CD1c-positive myeloid dendritic cell (primary cell): ENCODE measurements around the gene FAM83B.
"Not testable (repeated sequence)": the region's sequence is repeated elsewhere in the genome, so short reads cannot be mapped to it uniquely, and the experiment has no call there.

Source experiments
- DNase-seq: peaks from one replicate; pipeline ENCODE4 v3.0.0-alpha.2; 2016; ENCODE audit errors: extremely low spot score

FAM83B gene

DNA sequence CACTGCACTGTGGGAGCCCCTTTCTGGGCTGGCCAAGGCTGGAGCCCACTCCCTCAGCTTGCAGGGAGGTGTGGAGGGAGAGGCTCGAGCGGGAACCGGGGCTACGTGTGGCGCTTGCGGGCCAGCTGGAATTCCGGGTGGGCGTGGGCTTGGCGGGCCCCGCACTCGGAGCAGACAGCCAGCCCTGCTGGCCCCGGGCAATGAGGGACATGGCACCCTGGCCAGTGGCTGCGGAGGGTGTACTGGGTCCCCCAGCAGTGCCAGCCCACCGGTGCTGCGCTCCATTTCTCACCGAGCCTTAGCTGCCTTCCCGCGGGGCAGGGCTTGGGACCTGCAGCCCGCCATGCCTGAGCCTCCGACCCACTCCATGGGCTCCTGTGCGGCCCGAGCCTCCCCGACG lies 132.6 kb downstream of the FAM83B start:
- not testable (repeated sequence) for DNase-seq

DNA sequence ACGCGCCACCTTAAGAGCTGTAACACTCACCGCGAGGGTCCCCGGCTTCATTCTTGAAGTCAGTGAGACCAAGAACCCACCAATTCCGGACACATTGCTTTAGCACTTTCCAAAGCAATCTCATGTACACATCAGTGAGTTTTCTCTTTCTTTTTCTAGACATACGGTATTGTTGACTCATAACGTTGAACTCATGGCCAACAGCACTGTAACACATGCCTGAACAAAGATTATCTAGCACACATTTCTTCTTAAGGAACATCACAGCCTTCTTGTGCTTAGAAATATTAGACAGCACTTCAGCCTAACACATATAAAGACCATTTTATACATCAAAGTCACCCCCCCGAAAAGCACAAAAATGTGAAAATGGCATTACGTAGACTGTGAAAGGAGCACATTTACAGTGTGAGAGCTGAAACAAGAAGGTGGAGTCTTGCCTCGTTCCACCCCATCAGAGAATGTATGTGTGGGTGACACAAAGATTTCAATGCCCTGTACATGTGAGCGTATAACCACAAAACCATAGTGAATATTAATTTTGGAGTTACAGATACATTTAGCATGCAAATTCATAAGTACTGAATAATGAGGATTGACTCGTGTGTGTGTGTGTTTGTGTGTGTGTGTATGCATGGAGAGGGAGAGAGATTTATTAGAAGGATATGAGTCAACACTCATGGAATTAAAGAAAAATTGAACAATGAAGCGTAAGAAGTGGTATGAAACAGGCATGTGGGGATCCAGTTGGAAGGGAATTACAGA lies 134.1 kb downstream of the FAM83B start:
- DNase-seq: no peak

DNA sequence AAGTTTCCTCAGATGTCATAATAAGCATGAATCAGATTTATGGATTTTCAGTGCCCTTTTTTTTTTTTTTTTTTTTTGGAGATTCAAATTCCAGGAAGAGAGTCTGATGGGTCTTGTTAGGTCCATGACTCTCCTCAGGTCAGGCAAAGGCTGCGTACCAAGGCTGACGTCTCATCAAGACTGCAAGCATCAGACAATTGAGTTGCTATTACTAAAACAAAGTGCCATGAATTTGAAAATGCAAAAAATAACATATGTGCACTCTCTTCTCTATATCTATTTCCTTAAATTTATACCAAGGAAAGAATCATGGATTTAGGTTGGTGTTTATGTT lies 134.7 kb downstream of the FAM83B start:
- no peak for DNase-seq

DNA sequence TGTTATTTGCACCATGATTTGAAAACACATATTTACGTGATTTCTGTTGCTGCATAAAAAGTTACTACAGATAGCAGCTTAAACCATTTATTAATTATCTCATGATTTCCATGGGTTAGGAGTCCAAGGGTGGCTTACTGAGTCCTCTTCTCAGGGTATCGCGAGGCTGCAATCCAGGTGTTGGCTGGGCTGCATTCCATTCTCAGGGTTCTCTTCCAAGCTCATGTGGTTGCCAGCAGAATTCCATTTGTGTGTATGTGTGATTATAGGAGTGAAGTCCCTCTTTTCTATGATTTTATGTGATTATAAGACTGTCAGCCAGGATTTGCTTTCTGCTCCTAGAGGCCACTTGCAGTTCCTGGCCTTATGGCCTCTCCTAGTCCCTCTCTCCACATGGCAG lies 135.1 kb downstream of the FAM83B start:
- DNase-seq: no peak

DNA sequence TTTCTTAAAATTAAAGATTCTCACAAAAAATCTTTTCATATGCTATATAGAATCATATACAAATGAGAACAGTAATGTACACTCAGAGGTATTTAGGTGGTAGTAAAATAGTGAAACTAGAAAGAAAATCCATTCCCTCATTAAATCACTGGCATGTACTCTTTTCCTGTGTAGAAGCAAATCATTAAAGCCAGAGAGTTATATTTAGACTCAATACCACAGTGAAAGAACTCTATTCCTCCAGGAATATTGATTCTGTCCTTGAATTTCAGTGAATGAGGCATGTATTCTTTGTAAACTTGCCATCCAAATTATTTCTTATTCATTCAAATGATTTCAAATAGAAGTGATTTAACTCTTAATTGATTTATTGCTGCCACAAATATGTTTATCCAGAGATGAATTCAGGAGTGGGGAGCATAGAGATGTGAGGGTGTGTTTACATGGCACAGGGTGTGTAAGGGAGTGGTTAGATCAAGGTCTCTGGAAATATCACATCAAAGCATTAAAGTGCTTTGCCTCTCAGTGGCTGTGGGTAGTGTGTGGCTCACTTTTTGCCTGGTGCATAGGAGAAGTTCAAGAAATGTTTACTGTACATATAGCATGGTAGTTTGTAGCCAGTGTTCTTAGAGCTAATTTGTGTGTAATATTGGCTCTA lies 141.2 kb downstream of the FAM83B start:
- no peak for DNase-seq

DNA sequence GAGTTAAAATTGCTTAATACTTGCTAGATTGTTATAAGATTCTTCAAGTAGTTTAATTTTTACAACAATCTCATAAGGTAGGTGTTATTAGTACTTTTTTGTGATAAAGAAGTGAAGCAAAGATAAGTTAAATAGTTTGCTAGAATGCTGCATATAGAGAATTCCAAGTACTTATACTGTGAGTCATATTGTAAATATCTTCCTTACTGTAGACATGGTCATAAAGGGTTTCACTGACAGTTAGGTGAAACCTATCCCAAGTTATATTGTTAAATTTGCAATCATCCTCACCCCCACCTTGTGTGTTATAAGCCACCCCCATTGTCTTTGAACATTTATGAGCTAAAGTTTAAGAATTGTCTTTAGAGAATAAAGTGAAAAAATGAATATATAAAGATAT lies 142.0 kb downstream of the FAM83B start:
- no peak for DNase-seq

DNA sequence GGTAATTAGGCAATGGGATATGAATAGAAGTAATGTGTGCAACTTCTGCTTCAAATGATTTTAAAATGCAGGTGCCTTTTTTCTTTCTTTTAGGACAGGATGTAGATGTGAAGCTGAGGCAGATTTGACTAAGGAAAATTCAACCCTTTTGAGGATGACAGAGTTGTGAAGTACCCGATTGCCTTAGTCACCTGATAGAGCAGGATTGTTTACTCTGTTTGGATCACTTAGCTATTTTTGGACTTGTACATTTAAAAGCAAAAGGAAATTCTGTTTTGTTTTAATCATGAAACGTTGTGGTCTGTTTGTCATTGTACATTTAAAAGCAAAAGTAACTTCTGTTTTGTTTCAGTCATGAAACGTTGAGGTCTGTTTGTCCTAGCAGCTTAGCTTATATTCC lies 143.4 kb downstream of the FAM83B start:
- no peak for DNase-seq
